ENCODE results near the gene IL17RE. TPM values are rescaled to one million over a fixed set of nuclear protein-coding genes. Genes with fewer than 3 reads are reported as not detected.
"Not testable (repeated sequence)": the region's sequence is repeated elsewhere in the genome, so short reads cannot be mapped to it uniquely, and the experiment has no call there.

The IL17RE gene
- total and polyA plus RNA-seq, 2 of the 13 experiments (the other 11 are each of a cell fraction or from before 2014, with no cell fraction given): 14.5 to 24.1 TPM

DNA sequence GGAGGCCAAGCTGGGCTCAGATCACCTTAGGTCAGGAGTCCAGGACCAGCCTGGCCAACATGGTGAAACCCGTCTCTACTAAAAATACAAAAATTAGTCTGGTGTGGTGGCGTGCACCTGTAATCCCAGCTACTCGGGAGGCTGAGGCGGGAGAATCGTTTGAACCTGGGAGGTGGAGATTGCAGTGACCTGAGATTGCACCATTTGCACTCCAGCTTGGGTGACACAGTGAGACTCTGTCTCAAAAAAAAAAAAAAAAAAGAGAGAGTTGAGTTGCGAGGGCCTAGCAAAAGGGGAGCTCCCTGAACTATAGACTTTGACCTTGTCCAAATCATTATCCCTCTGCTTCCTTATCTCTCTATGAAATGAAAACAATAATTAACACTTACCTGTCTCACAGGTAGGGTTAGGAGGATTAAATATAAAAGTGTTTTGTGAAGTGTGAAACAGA, 1.7 kb upstream of the IL17RE start (continued):
- TF ChIP-seq, protein P1, sequence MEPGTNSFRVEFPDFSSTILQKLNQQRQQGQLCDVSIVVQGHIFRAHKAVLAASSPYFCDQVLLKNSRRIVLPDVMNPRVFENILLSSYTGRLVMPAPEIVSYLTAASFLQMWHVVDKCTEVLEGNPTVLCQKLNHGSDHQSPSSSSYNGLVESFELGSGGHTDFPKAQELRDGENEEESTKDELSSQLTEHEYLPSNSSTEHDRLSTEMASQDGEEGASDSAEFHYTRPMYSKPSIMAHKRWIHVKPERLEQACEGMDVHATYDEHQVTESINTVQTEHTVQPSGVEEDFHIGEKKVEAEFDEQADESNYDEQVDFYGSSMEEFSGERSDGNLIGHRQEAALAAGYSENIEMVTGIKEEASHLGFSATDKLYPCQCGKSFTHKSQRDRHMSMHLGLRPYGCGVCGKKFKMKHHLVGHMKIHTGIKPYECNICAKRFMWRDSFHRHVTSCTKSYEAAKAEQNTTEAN (CRISPR knock-in tag; conservative IDR thresholded peaks at IDR 0.05): 0 out of 2 replicates have a peak, but pooled peaks have one; percentile 21
- peak; percentile 39; the same call in 1 of the 2 replicates for TF ChIP-seq SNAPC2 (CRISPR knock-in tag; IDR thresholded peaks at IDR 0.05)
- TF ChIP-seq KLF16 (CRISPR knock-in tag; IDR thresholded peaks at IDR 0.05): peak in 1 of 2 experiments; percentile 64; a peak in 1 of 4 replicates
- not testable (repeated sequence) for TF ChIP-seq NONO (IDR thresholded peaks at IDR 0.05)
- TF ChIP-seq NONO (CRISPR knock-in tag; conservative IDR thresholded peaks at IDR 0.05): peak; percentile 65
- TF ChIP-seq CEBPB (IDR thresholded peaks at IDR 0.05; ENCODE audit: borderline replicate concordance, low read depth, low read length): peak; percentile 76; the same call in 1 of the 2 replicates
- TF ChIP-seq, protein P2, sequence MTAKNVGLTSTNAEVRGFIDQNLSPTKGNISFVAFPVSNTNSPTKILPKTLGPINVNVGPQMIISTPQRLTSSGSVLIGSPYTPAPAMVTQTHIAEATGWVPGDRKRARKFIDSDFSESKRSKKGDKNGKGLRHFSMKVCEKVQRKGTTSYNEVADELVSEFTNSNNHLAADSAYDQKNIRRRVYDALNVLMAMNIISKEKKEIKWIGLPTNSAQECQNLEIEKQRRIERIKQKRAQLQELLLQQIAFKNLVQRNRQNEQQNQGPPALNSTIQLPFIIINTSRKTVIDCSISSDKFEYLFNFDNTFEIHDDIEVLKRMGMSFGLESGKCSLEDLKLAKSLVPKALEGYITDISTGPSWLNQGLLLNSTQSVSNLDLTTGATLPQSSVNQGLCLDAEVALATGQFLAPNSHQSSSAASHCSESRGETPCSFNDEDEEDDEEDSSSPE (CRISPR knock-in tag; IDR thresholded peaks at IDR 0.05): peak; percentile 76
- TF ChIP-seq NR2C2 (CRISPR knock-in tag; IDR thresholded peaks at IDR 0.05; ENCODE audit: borderline replicate concordance): peak; percentile 63; the same call in 1 of the 2 replicates
- TF ChIP-seq RXRB (CRISPR knock-in tag; IDR thresholded peaks at IDR 0.05; ENCODE audit: borderline replicate concordance): peak; percentile 48; the same call in 1 of the 2 replicates
- 0 out of 2 replicates have a peak, but pooled peaks have one; percentile 31 for TF ChIP-seq ZNF543 (CRISPR knock-in tag; IDR thresholded peaks at IDR 0.05)
- peak; percentile 88 for TF ChIP-seq HDAC1 (CRISPR knock-in tag; IDR thresholded peaks at IDR 0.05)
- peak; percentile 90 for TF ChIP-seq HNF4A (CRISPR knock-in tag; IDR thresholded peaks at IDR 0.05)
- TF ChIP-seq, protein P3, sequence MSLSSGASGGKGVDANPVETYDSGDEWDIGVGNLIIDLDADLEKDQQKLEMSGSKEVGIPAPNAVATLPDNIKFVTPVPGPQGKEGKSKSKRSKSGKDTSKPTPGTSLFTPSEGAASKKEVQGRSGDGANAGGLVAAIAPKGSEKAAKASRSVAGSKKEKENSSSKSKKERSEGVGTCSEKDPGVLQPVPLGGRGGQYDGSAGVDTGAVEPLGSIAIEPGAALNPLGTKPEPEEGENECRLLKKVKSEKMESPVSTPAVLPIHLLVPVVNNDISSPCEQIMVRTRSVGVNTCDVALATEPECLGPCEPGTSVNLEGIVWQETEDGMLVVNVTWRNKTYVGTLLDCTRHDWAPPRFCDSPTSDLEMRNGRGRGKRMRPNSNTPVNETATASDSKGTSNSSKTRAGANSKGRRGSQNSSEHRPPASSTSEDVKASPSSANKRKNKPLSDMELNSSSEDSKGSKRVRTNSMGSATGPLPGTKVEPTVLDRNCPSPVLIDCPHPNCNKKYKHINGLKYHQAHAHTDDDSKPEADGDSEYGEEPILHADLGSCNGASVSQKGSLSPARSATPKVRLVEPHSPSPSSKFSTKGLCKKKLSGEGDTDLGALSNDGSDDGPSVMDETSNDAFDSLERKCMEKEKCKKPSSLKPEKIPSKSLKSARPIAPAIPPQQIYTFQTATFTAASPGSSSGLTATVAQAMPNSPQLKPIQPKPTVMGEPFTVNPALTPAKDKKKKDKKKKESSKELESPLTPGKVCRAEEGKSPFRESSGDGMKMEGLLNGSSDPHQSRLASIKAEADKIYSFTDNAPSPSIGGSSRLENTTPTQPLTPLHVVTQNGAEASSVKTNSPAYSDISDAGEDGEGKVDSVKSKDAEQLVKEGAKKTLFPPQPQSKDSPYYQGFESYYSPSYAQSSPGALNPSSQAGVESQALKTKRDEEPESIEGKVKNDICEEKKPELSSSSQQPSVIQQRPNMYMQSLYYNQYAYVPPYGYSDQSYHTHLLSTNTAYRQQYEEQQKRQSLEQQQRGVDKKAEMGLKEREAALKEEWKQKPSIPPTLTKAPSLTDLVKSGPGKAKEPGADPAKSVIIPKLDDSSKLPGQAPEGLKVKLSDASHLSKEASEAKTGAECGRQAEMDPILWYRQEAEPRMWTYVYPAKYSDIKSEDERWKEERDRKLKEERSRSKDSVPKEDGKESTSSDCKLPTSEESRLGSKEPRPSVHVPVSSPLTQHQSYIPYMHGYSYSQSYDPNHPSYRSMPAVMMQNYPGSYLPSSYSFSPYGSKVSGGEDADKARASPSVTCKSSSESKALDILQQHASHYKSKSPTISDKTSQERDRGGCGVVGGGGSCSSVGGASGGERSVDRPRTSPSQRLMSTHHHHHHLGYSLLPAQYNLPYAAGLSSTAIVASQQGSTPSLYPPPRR (CRISPR knock-in tag; IDR thresholded peaks at IDR 0.05; ENCODE audit: borderline replicate concordance): 0 out of 2 replicates have a peak, but pooled peaks have one; percentile 15
- TF ChIP-seq CHD4 (IDR thresholded peaks at IDR 0.05; ENCODE audit: borderline replicate concordance, low read length): peak; percentile 61; the same call in 1 of the 2 replicates
- peak; percentile 100 for TF ChIP-seq ZMYM3 (CRISPR knock-in tag; IDR thresholded peaks at IDR 0.05)

Data from HepG2 (cell line).